ENCODE data around the gene FAM237A.

The FAM237A gene

DNA sequence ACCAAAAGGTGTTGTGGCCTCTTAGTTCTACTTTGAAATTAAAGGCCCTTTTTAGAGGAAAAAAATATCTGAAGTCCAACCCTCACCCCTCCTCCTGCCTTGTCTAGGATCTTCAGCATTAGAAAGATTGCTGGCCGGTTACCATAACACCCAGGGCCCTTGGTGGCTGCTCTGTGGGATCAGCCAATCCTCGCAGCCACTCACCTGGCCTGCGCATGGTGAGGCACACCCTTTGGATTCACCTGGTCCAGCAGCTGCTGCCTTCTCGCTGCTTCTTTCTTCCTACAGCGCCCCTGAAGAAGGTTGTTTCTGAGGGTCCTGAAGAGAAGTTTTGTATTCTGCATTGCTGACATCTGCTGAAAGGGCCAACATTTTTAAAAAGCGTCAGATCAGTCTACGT lies 50.7 kb downstream of the FAM237A start:
- no peak for DNase-seq

DNA sequence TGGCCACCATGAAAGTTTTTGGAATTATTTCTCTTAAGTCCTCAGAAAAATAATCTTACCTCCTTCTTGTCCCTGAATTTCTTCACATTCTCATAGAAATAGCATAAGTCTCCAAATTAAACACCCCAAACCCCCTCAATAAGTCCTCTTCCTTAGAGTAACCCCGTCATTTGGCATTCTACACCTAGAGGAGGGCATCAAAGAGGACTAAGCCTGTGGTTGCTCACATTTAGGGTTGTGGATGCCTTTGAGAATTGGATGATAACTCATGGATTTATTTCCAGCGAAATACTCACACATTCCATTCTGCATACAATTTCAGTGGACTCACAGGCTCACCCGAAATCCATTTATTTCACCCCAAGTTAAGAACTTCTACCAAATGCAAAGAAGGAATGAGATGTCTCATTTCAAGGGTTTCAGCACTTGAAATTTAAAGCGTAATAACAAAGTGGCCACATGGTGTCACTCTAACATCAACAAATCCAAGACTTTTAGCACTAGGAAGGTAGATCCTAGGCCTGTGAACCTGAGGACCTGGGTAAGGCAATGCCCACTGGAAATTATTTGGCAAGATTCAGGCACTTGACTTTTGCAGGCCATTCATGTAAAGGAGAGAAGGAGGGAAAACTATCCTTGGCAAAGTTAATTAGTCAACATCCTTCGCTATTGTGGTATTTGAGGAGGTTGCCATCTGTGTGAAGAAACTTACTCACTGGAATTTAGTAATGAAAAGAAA lies 51.3 kb downstream of the FAM237A start:
- peak; percentile 39 to 49 for DNase-seq

DNA sequence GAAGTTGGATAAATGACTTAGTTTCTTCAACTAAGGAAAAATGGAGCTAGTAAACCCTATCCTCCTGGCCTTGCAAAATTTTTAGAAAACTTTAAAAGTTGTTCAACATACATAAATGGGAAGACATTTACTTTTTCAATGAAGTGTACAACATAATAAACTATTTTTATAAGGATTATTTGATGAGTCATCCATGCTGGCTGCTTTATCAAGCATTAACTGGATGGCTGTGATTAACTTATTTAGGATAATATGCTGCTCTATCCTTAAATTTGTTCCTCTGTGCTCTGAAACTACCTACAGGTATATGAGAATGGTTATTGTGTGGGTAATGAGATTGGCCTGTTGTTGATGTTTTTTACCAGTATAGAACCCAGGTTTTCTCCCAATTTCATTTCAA lies 54.6 kb downstream of the FAM237A start:
- DNase-seq, result no peak

- no peak for DNase-seq
These were observed 56.5 kb downstream of the FAM237A start for GRCh38 chr2:206698811-206699210.

Measured in stimulated activated CD4-positive, alpha-beta T cell treated with anti-CD3 and anti-CD28 coated beads, Interleukin-2, amount 100 ng/mL, for 48 hours (primary cell).